NCI-H1417 treated with DMSO at 0.1 percent for 48 hours (cell line): ENCODE results near the gene COPZ2.
"Not testable (repeated sequence)": the region's sequence is repeated elsewhere in the genome, so short reads cannot be mapped to it uniquely, and the experiment has no call there.

Source experiments
- DNase-seq: peaks from one replicate; lab custom pipeline; 2025; lab: John Stamatoyannopoulos, UW

COPZ2 gene

GRCh38 chr17:48028736-48029135, 8.9 kb downstream of the COPZ2 start:
- no peak for DNase-seq

- no peak for DNase-seq
These were observed 10.1 kb downstream of the COPZ2 start for GRCh38 chr17:48027322-48027981.

GRCh38 chr17:48026502-48027321, 10.9 kb downstream of the COPZ2 start:
- peak; percentile 28 for DNase-seq

GRCh38 chr17:48025904-48026501, 11.6 kb downstream of the COPZ2 start:
- DNase-seq: no peak

GRCh38 chr17:48025040-48025903, 12.3 kb downstream of the COPZ2 start:
- DNase-seq: peak; percentile 71

GRCh38 chr17:48024149-48025039, 13.2 kb downstream of the COPZ2 start:
- DNase-seq: no peak

GRCh38 chr17:48023400-48024148, 14.0 kb downstream of the COPZ2 start:
- peak; percentile 47 for DNase-seq

DNA sequence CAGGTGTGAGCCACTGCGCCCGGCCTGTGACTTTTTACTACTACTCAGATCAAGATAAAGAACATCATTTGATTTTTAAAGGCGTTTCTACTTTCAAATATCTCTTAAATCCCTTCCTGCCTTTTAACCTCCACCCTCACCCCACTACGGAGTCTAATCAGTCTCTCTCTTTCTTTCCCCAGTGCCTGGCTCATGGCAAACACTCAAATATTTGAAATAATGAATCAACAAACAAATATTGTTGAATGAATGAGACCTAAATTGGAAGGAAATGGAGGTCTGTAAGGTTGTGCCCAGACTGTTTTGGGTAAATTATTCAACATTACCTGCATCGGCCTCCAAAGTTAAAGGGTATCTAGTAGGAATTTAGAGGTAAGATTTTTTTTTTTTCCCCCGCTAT, 14.7 kb downstream of the COPZ2 start:
- DNase-seq: no peak

GRCh38 chr17:48021934-48022333, 15.7 kb downstream of the COPZ2 start:
- DNase-seq: no peak

DNA sequence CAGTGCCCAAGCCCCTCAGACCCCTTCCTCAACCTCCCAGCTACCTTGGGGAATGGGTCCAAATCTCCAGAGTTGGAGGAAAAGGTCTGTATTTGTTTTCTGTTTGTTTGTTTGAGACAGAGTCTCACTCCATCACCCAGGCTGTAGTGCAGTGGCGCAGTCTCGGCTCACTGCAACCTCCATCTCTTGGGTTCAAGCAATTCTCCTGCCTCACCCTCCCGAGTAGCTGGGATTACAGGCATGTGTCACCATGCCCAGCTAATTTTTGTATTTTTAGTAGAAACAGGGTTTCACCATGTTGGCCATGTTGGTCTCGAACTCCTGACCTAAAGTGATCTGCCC, 19.8 kb downstream of the COPZ2 start:
- DNase-seq: not testable (repeated sequence)

DNA sequence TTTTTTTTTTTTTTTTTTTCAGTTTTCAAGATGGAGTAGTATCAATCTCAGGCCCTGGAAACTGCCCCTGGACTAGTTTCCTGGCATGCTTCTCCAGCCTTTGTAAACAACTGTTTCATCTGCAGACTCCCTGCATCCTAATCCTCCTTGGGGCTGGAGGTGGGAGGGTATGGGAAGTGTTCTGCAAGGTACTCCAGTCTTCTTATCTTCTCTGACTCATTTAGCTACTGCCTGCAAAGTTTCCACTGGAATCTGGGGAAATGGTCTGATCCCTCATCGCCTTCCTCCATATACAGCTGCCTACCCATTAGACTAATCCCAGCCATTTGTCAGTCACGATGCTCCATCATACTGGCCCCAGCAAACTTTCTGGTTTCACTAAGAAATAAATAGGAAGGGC, 21.5 kb downstream of the COPZ2 start:
- no peak for DNase-seq

- DNase-seq: peak; percentile 58
These were observed 22.9 kb downstream of the COPZ2 start for GRCh38 chr17:48014595-48015111.

- no peak for DNase-seq
These were observed 23.6 kb downstream of the COPZ2 start for GRCh38 chr17:48013876-48014594.

- DNase-seq: no peak
These were observed 24.9 kb downstream of the COPZ2 start for GRCh38 chr17:48012654-48013053.

DNA sequence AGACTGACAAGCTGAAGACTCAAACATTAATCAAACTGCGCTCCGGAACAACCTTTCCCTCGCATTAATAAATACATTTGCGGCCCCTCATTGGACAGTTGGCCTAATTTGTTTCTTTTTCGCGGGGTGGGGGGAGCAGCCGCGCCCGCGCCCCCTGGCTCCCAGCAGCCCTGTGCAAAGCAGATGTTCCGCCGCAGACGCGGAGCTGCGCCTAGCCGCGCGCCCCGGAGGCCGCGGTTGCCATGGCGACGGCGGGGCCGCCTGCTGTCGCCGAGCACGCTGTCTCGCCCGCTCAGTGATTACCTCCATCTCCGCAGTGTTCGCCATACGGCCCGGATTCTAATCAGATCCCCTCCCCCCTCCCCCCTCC, 25.5 kb downstream of the COPZ2 start:
- peak; percentile 95 for DNase-seq

- peak; percentile 78 for DNase-seq
These were observed 26.0 kb downstream of the COPZ2 start for GRCh38 chr17:48011405-48012150.

DNA sequence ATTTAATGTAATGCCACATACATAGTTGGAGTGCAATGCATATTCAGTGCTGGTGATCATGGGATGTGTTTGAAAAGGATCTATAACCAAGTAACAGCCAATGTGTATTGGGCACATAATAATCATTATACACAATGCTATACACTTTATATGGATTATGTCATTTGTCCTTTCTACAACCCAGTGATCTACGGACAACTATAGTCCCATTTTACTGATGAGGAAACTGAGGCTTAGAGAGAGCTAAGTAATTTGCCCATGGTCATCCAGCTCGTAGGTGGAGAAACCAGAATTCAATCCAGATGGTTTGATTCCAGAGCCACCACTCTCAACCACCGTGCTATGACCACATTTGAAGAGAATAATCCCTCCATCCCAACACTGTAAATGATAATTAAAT, 27.4 kb downstream of the COPZ2 start:
- DNase-seq: no peak

- no peak for DNase-seq
These were observed 30.5 kb downstream of the COPZ2 start for GRCh38 chr17:48006936-48007709.
